SK-N-SH (cell line): ENCODE results near the gene SFRP2. TPM values are rescaled to one million over a fixed set of nuclear protein-coding genes. Genes with fewer than 3 reads are reported as not detected.

Experiments
- CTCF ChIA-PET: fragments of 300-600, 350-600 bp; formaldehyde crosslinking; extraction: SDS; loops from one replicate; lab custom pipeline; 2021; lab: Yijun Ruan, JAX
- POLR2A ChIA-PET: fragments of 350-600 bp; sonication (Branson Sonifier 250); formaldehyde crosslinking; extraction: SDS; loops from one replicate; lab custom pipeline; 2020; ENCODE audit warnings: antibody characterized with exemption, inconsistent platforms; lab: Yijun Ruan, JAX
- DNase-seq: peaks from one replicate; pipeline ENCODE4 v3.0.0; 2012
- H2AFZ ChIP-seq: fragments of 200-600 bp; sonication (generic); 2 replicates; pipeline ENCODE4 v1.8.1; 2016; ENCODE audit warnings: antibody characterized with exemption, mild to moderate bottlenecking, low read depth
- H3F3A ChIP-seq: fragments of 200-600 bp; sonication (generic); replicated peaks from 2 replicates; pipeline ENCODE3; 2016; ENCODE audit warnings: antibody characterized with exemption, mild to moderate bottlenecking; ENCODE audit not compliant: insufficient read depth
- H3K27ac ChIP-seq, 2 experiments: fragments of 200-500 bp in 1 of 2; fragments of 200-600 bp in 1 of 2; sonication (Bioruptor generic) in 1 of 2; sonication (generic), shearing (Covaris generic) in 1 of 2; 2 replicates each; pipeline versions ENCODE4 v1.5.1 to v1.6.1; 2014 to 2016; ENCODE audit warnings: low read depth in 2 of 2, inconsistent platforms in 1 of 2, low read length in 1 of 2, mild to moderate bottlenecking in 1 of 2, mixed read lengths in 1 of 2
- H3K27me3 ChIP-seq: fragments of 200-600 bp; sonication (generic), shearing (Covaris generic); 2 replicates; pipeline ENCODE4 v1.6.1; 2016; ENCODE audit warnings: mixed run types; ENCODE audit not compliant: insufficient read depth
- H3K36me3 ChIP-seq, 2 experiments: fragments of 200-500 bp in 1 of 2; fragments of 200-600 bp in 1 of 2; sonication (Bioruptor generic) in 1 of 2; sonication (generic) in 1 of 2; replicated peaks in 1 of 2; 2 replicates each; pipeline versions ENCODE3 to v1.5.1; 2014 to 2016; ENCODE audit warnings: low read length in 1 of 2, mild to moderate bottlenecking in 1 of 2; ENCODE audit not compliant: insufficient read depth in 2 of 2, control insufficient read depth in 1 of 2
- H3K4me1 ChIP-seq, 2 experiments: fragments of 200-500 bp in 1 of 2; fragments of 200-600 bp in 1 of 2; sonication (Bioruptor generic) in 1 of 2; sonication (generic), shearing (Covaris generic) in 1 of 2; 2 replicates each; pipeline versions ENCODE4 v1.5.1 to v1.6.1; 2014 to 2016; ENCODE audit warnings: low read depth in 1 of 2, low read length in 1 of 2, mixed run types in 1 of 2; ENCODE audit not compliant: insufficient read depth in 2 of 2, control insufficient read depth in 1 of 2
- H3K4me2 ChIP-seq: fragments of 200-600 bp; sonication (generic), shearing (Covaris generic); 2 replicates; pipeline ENCODE4 v1.6.1; 2017; ENCODE audit warnings: mixed run types
- H3K4me3 ChIP-seq, 2 experiments: fragments of 200-500 bp in 1 of 2; fragments of 200-600 bp in 1 of 2; sonication (Bioruptor generic) in 1 of 2; sonication (generic), shearing (Covaris generic) in 1 of 2; 2 replicates each; pipeline versions ENCODE4 v1.5.1 to v1.8.1; 2014 to 2016; ENCODE audit warnings: low read depth in 2 of 2, inconsistent platforms in 1 of 2, low read length in 1 of 2, mild to moderate bottlenecking in 1 of 2, mixed read lengths in 1 of 2, moderate library complexity in 1 of 2
- H3K79me2 ChIP-seq: fragments of 200-600 bp; sonication (generic); 2 replicates; pipeline ENCODE4 v1.8.1; 2017; ENCODE audit warnings: mild to moderate bottlenecking; ENCODE audit not compliant: insufficient read depth
- H3K9ac ChIP-seq: fragments of 200-600 bp; sonication (generic); 2 replicates; pipeline ENCODE4 v1.6.1; 2017; ENCODE audit warnings: mixed run types
- H3K9me2 ChIP-seq: fragments of 200-600 bp; sonication (generic); 2 replicates; pipeline ENCODE4 v1.6.1; 2017; ENCODE audit warnings: mixed run types
- H3K9me3 ChIP-seq: fragments of 200-600 bp; sonication (generic); 2 replicates; pipeline ENCODE4 v1.6.1; 2017; ENCODE audit warnings: mixed run types, mild to moderate bottlenecking, moderate library complexity
- H4K20me1 ChIP-seq: fragments of 200-600 bp; sonication (generic); 2 replicates; pipeline ENCODE4 v1.6.1; 2017; ENCODE audit warnings: mild to moderate bottlenecking, mixed run types; ENCODE audit not compliant: insufficient read depth
- CHD2 ChIP-seq: fragments of 150-350 bp; IDR thresholded peaks from 2 replicates; pipeline ENCODE4 v1.6.1; 2018; ENCODE audit warnings: low read length; ENCODE audit not compliant: partially characterized antibody
- ELF1 ChIP-seq: IDR thresholded peaks from 2 replicates; pipeline ENCODE4 v1.4.0; 2012
- EZH2phosphoT487 ChIP-seq: fragments of 200-600 bp; sonication (generic); IDR thresholded peaks from 2 replicates; pipeline ENCODE4 v1.6.1; 2017; ENCODE audit warnings: low read depth, mixed run types, mild to moderate bottlenecking, antibody characterized with exemption, moderate library complexity, borderline replicate concordance
- FOXM1 ChIP-seq: IDR thresholded peaks from 2 replicates; pipeline ENCODE4 v1.4.0; 2012; ENCODE audit warnings: low read depth, mild to moderate bottlenecking
- RAD21 ChIP-seq: IDR thresholded peaks from 2 replicates; pipeline ENCODE4 v1.6.1; 2012; ENCODE audit warnings: mild to moderate bottlenecking, low read length
- RCOR1 ChIP-seq: fragments of 150-350 bp; IDR thresholded peaks from 2 replicates; pipeline ENCODE4 v1.6.1; 2017; ENCODE audit warnings: antibody characterized with exemption, low read length
- TEAD4 ChIP-seq: IDR thresholded peaks from 2 replicates; pipeline ENCODE4 v1.4.0; 2012; ENCODE audit warnings: mild to moderate bottlenecking, borderline replicate concordance; ENCODE audit not compliant: insufficient read depth
- YY1 ChIP-seq: IDR thresholded peaks from 2 replicates; pipeline ENCODE4 v1.4.0; 2012; ENCODE audit warnings: low read depth, mild to moderate bottlenecking
- WGBS: methylation state at CpG from one replicate; pipeline ENCODE4 v1.1.6; 2017; ENCODE audit warnings: low lambda C conversion rate; 5-methylcytosine and 5-hydroxymethylcytosine counted together
- polyA plus RNA-seq, 3 experiments: library from polyadenylated mRNA; depleted of rRNA; stranded (reverse); fragments of >200 nt; gene quantifications; 2 replicates each; pipeline ENCODE4 v1.2.3, GENCODE V29; 2012
- TF ChIP-seq, protein P1 (sequence below): IDR thresholded peaks from 2 replicates; pipeline ENCODE4; 2012
- TF ChIP-seq, protein P2 (sequence below): fragments of 200-600 bp; sonication (generic); IDR thresholded peaks from 2 replicates; pipeline ENCODE4 v1.6.1; 2017; ENCODE audit warnings: antibody characterized with exemption, mild to moderate bottlenecking, moderate library complexity
- TF ChIP-seq, protein P3 (sequence below): IDR thresholded peaks from 2 replicates; pipeline ENCODE4 v1.4.0; 2012; ENCODE audit warnings: low read depth, borderline replicate concordance

SFRP2 gene
- polyA plus RNA-seq, 1 of the 3 experiments (the other 2 are of a cell fraction) = not detected

DNA sequence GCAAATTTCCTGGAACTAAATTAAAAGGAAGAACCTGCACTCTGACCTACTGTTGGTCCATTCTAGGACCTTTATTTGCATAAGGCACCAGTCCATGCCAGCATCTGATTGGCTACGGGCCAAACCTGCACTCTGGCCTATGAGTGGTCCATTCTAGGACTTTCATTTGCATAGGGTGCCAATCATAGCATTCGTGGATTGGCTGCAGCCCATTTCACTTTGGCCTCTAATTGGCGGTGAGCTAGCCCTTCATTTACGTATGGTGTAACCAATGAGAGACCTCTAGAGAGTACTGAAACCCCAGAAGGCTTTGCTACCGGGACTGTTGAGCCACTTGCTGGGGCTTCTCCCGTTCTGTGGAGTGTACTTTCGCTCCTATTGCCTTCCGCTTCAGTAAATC lies 23.0 kb downstream of the SFRP2 start (continued):
- TF ChIP-seq EZH2phosphoT487 = no peak
- TF ChIP-seq FOXM1 = no peak
- TF ChIP-seq, protein P1, sequence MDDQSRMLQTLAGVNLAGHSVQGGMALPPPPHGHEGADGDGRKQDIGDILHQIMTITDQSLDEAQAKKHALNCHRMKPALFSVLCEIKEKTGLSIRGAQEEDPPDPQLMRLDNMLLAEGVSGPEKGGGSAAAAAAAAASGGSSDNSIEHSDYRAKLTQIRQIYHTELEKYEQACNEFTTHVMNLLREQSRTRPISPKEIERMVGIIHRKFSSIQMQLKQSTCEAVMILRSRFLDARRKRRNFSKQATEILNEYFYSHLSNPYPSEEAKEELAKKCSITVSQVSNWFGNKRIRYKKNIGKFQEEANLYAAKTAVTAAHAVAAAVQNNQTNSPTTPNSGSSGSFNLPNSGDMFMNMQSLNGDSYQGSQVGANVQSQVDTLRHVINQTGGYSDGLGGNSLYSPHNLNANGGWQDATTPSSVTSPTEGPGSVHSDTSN = no peak

DNA sequence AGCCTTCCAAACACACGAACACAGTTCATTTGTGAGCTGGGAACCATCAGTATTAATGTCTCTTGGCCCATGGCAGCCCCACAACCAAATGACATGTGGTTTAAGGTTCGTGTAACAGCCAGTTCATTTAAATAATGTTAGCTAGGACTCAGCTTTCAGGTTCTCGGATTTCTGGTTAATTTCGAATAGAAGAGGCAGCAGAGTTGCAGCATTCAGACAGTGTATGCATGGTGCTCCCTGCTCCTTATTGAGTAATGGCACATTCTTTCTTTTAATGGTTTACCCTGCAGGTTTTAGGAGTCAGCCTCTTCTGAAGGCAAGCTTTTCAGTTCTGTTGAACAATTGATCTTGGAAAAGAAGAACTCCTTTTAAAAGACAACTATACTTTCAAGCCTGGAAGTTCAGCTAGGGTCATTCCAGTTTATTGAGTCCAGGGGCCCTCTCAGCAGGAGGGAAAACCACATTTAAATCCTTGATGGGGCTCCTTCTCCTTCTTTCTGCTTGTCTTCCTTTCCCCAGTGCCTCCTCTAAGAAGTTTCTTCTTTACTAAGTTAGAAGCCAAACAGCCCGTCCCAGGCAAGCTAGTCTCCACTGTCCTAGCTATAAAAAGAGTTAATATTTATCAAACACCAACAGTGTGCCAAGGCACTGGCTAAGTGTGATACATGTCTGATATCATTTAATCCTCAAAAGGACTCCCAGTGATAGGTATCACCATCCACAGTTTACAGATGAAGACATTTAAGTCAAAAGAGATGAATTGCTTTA lies 24.1 kb downstream of the SFRP2 start:
- CTCF ChIA-PET = interaction anchor here (0.8 to 1.7 kb wide), 4 partner anchors 14 to 421 kb away, joined by 3 to 7 read pairs (median 3); no protein-coding TSS in a partner anchor
- no peak overlapping the region for H3K27ac ChIP-seq
- H3K4me1 ChIP-seq = peaks cover 0 to 5% of the 10 kb centered on the region in 2 experiments; a peak in 1 of 4 replicates
- H3K9me2 ChIP-seq = no peaks in the 10 kb centered on the region
- no peak for DNase-seq
- no peak overlapping the region for H2AFZ ChIP-seq
- POLR2A ChIA-PET = no interaction called here
- no peaks in the 10 kb centered on the region; the same call in none of the 2 replicates for H3K27me3 ChIP-seq
- H3K4me3 ChIP-seq = no peak overlapping the region
- H3K9me3 ChIP-seq = no peaks in the 10 kb centered on the region
- TF ChIP-seq CHD2 (no peak), TEAD4 (no peak), ELF1 (no peak)
- TF ChIP-seq, protein P2, sequence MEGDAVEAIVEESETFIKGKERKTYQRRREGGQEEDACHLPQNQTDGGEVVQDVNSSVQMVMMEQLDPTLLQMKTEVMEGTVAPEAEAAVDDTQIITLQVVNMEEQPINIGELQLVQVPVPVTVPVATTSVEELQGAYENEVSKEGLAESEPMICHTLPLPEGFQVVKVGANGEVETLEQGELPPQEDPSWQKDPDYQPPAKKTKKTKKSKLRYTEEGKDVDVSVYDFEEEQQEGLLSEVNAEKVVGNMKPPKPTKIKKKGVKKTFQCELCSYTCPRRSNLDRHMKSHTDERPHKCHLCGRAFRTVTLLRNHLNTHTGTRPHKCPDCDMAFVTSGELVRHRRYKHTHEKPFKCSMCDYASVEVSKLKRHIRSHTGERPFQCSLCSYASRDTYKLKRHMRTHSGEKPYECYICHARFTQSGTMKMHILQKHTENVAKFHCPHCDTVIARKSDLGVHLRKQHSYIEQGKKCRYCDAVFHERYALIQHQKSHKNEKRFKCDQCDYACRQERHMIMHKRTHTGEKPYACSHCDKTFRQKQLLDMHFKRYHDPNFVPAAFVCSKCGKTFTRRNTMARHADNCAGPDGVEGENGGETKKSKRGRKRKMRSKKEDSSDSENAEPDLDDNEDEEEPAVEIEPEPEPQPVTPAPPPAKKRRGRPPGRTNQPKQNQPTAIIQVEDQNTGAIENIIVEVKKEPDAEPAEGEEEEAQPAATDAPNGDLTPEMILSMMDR = no peak
- TF ChIP-seq, protein P3, sequence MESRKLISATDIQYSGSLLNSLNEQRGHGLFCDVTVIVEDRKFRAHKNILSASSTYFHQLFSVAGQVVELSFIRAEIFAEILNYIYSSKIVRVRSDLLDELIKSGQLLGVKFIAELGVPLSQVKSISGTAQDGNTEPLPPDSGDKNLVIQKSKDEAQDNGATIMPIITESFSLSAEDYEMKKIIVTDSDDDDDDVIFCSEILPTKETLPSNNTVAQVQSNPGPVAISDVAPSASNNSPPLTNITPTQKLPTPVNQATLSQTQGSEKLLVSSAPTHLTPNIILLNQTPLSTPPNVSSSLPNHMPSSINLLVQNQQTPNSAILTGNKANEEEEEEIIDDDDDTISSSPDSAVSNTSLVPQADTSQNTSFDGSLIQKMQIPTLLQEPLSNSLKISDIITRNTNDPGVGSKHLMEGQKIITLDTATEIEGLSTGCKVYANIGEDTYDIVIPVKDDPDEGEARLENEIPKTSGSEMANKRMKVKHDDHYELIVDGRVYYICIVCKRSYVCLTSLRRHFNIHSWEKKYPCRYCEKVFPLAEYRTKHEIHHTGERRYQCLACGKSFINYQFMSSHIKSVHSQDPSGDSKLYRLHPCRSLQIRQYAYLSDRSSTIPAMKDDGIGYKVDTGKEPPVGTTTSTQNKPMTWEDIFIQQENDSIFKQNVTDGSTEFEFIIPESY = no peak
- no peak overlapping the region for H3K9ac ChIP-seq
- no peak overlapping the region for H3K4me2 ChIP-seq
- no peaks in the 10 kb centered on the region for H4K20me1 ChIP-seq
- WGBS = 32% methylated on average over 5 of the region's 5 CpGs
- H3K36me3 ChIP-seq = no peaks in the 10 kb centered on the region
- H3K79me2 ChIP-seq = no peaks in the 10 kb centered on the region
- no peaks in the 10 kb centered on the region for H3F3A ChIP-seq

DNA sequence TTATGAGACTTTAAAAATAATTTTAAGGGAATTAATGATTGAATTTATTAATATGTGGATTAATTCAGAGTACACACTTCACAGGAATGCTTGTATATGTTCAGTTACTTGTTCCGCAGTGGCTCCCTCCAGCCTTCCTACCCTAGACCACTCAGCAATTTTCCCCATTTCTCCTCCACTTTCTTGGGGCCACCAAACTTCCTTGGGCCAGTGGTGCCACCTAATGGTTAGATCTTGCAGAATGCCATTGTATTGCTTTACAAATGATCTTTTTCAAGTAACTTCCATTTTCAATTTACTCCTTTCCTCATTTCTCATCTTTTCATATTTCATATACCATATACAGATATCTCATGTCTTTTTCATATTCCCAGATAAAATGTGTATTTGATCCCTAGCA lies 25.5 kb downstream of the SFRP2 start:
- H3K27ac ChIP-seq = no peak overlapping the region
- H3F3A ChIP-seq = no peaks in the 10 kb centered on the region
- CTCF ChIA-PET = interaction anchor here (0.7 to 1.7 kb wide), 4 partner anchors 13 to 129 kb away, joined by 3 to 7 read pairs (median 3); no protein-coding TSS in a partner anchor
- no peak overlapping the region for H2AFZ ChIP-seq
- POLR2A ChIA-PET = no interaction called here
- DNase-seq = no peak
- peaks cover 0 to 12% of the 10 kb centered on the region in 2 experiments; a peak in 1 of 4 replicates for H3K4me1 ChIP-seq
- no peak overlapping the region for H3K4me3 ChIP-seq
- H3K9me2 ChIP-seq = no peaks in the 10 kb centered on the region
- WGBS = 92% methylated on average over 1 of the region's 1 CpG
- no peak overlapping the region for H3K4me2 ChIP-seq
- TF ChIP-seq RAD21 = peak; percentile 29; the same call in 1 of the 2 replicates
- no peak for TF ChIP-seq YY1
- TF ChIP-seq, protein P2 = peak; percentile 34
- TF ChIP-seq RCOR1 = no peak
- peaks cover 10% of the 10 kb centered on the region for H3K27me3 ChIP-seq
- no peak overlapping the region for H3K9ac ChIP-seq
- no peaks in the 10 kb centered on the region for H4K20me1 ChIP-seq
- H3K36me3 ChIP-seq = no peaks in the 10 kb centered on the region
- no peaks in the 10 kb centered on the region for H3K9me3 ChIP-seq
- no peaks in the 10 kb centered on the region for H3K79me2 ChIP-seq
